Measurements from ENCODE around the gene GALNT6. TPM values are rescaled to one million over a fixed set of nuclear protein-coding genes. Genes with fewer than 3 reads are reported as not detected.

The GALNT6 gene
- total RNA-seq, 1 experiment from 2014 or later, result 101 TPM

DNA sequence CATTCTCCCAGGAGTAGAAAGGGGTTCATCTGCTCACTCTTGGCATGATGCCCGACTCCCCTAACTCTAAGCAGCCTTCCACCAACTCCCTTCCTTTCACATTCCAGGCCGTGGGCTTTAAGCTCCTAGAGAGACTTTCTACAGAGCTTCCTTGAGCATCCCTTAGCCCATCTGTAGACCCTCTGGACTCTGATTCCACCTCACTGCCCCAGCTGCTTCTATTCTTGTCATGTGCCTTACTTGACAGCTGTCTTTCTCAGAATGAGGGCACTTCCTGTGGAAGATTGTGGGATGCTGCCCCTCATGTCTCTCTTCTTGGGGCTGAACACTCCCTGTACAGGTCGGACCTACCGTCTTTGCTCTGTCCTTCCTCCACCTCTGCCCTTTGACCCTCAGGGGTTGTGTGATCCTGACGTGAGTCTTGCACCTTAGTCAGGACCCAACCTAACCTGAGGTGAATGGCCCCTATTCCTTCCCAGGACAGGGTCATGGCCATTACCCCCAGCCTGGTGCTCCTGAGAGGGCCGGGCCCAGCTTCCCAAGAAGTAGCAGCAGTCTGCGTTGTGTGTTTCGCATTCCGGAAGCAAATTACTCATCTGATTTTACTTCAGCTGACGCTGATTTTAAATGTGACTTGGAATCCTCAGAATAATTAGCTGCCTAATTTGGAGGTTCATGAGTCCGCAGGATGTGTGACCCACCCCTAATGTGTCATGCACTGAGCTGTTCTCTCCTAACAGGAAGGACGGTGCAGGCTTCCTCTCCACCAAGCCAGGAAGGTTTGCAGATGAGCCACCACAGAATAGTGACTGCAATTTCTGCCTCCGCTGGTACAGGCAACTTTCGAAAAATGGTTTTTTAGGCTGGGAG lies 2.7 kb upstream of the GALNT6 start:
- Histone ChIP-seq H4K20me1 (ENCODE audit: low read length) (no peaks in the 10 kb centered on the region), H3K79me2 (ENCODE audit: low read length) (peaks cover 47% of the 10 kb centered on the region), H3K9ac (ENCODE audit: low read length) (peak overlapping the region; percentile 68), H3K9me3 (ENCODE audit: low read length) (no peaks in the 10 kb centered on the region), H3K9me2 (replicated peaks; ENCODE audit: low read length) (no peaks in the 10 kb centered on the region), H3K4me2 (ENCODE audit: low read length) (peak overlapping the region; percentile 91), H3K27ac (ENCODE audit: low read length) (peak overlapping the region; percentile 90), H2AFZ (ENCODE audit: low read length) (peak overlapping the region; percentile 59), H3K4me1 (ENCODE audit: insufficient read depth, low read length) (peaks cover 56% of the 10 kb centered on the region), H3F3A (ENCODE audit: low read length, unreplicated experiment) (peaks cover 3% of the 10 kb centered on the region), H3K27me3 (ENCODE audit: low read length) (no peaks in the 10 kb centered on the region), H3K36me3 (ENCODE audit: low read depth, low read length) (no peaks in the 10 kb centered on the region), H3K4me3 (ENCODE audit: low read length) (peak overlapping the region; percentile 88)
- intact Hi-C loops (cut with micrococcal nuclease), result loop anchor here (1.0 kb wide), 1 partner anchor 23 kb away; no protein-coding TSS in a partner anchor
- POLR2A ChIA-PET (ENCODE audit: unreplicated experiment), result interaction anchor here (0.6 to 0.7 kb wide), 5 partner anchors 17 to 1513 kb away, joined by 3 to 7 read pairs (median 6); partner anchors contain the start of gene SMAGP
- TF ChIP-seq EZH2phosphoT487 (IDR thresholded peaks at IDR 0.05; ENCODE audit: borderline replicate concordance, low read length) (no peak), EZH2 (IDR thresholded peaks at IDR 0.05; ENCODE audit: low read length, unreplicated experiment) (no peak)
- TF ChIP-seq, protein P1, sequence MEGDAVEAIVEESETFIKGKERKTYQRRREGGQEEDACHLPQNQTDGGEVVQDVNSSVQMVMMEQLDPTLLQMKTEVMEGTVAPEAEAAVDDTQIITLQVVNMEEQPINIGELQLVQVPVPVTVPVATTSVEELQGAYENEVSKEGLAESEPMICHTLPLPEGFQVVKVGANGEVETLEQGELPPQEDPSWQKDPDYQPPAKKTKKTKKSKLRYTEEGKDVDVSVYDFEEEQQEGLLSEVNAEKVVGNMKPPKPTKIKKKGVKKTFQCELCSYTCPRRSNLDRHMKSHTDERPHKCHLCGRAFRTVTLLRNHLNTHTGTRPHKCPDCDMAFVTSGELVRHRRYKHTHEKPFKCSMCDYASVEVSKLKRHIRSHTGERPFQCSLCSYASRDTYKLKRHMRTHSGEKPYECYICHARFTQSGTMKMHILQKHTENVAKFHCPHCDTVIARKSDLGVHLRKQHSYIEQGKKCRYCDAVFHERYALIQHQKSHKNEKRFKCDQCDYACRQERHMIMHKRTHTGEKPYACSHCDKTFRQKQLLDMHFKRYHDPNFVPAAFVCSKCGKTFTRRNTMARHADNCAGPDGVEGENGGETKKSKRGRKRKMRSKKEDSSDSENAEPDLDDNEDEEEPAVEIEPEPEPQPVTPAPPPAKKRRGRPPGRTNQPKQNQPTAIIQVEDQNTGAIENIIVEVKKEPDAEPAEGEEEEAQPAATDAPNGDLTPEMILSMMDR (conservative IDR thresholded peaks at IDR 0.05; ENCODE audit: low read depth, low read length), result no peak
- CTCF ChIA-PET, result interaction anchor here (1.3 kb wide), 1 partner anchor 27 kb away, joined by 3 read pairs; no protein-coding TSS in a partner anchor
- DNase-seq (peak; percentile 96), ATAC-seq (peak; percentile 80)
- TSS peak; percentile 20 for BruUV-seq (replicated peaks)

DNA sequence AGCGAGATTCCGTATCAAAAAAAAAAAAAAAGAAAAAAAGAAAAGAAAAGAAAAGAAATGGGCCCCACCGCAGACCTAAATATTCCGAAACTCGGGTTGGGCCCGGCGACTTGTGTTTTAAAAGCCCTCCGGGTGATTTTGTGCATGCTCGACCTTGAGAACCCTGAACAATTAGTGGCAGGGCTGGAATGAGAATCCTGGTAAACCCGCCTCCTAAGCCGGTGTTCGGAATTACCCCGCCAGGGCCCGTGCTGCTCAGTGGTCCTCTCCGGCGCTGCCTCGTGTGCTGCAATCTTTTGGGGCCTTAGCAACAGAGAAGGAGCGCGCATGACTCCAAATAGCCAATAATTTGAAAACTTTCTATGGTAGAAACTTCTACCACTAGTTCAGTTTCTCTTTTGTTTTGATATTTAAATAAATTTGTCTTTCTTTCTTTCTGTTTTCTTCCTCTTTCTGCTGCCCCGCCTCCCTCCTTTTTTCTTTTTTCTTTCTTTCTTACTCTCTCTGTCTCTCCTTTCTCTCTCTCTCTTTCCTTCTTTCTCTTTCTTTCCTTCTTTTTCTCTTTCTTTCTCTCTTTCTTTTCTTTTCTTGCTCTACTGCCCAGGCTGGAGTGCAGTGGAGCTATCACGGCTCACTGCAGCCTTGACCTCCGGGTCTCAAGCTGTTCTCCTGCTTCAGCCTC lies 1.5 kb upstream of the GALNT6 start:
- Histone ChIP-seq H3K9me3 (ENCODE audit: low read length) (no peaks in the 10 kb centered on the region), H2AFZ (ENCODE audit: low read length) (no peak overlapping the region), H3K9ac (ENCODE audit: low read length) (peak overlapping the region; percentile 68; the same call in 1 of the 2 replicates), H3F3A (ENCODE audit: low read length, unreplicated experiment) (peaks cover 3% of the 10 kb centered on the region), H3K4me1 (ENCODE audit: insufficient read depth, low read length) (peaks cover 68% of the 10 kb centered on the region), H3K4me2 (ENCODE audit: low read length) (peak overlapping the region; percentile 91), H3K36me3 (ENCODE audit: low read depth, low read length) (no peaks in the 10 kb centered on the region), H4K20me1 (ENCODE audit: low read length) (no peaks in the 10 kb centered on the region), H3K79me2 (ENCODE audit: low read length) (peaks cover 50% of the 10 kb centered on the region), H3K9me2 (replicated peaks; ENCODE audit: low read length) (no peaks in the 10 kb centered on the region), H3K4me3 (ENCODE audit: low read length) (peak overlapping the region; percentile 88; the same call in 1 of the 2 replicates), H3K27me3 (ENCODE audit: low read length) (no peaks in the 10 kb centered on the region), H3K27ac (ENCODE audit: low read length) (peak overlapping the region; percentile 90)
- intact Hi-C loops (cut with micrococcal nuclease), result no loop called here
- TSS peak; percentile 49 for BruUV-seq (replicated peaks)
- ATAC-seq (no peak), DNase-seq (no peak)
- POLR2A ChIA-PET (ENCODE audit: unreplicated experiment), result no interaction called here
- TF ChIP-seq EZH2 (IDR thresholded peaks at IDR 0.05; ENCODE audit: low read length, unreplicated experiment) (no peak), EZH2phosphoT487 (IDR thresholded peaks at IDR 0.05; ENCODE audit: borderline replicate concordance, low read length) (no peak)
- TF ChIP-seq, protein P1 (conservative IDR thresholded peaks at IDR 0.05; ENCODE audit: low read depth, low read length), result no peak
- CTCF ChIA-PET, result no interaction called here

Data from PC-3 (cell line).